KMS-11 (cell line): ENCODE data around the gene RBM28.

Experiments used
- H2AFZ ChIP-seq: fragments of 200-600 bp; sonication (generic); 2 replicates; pipeline ENCODE4 v1.6.1; 2016; ENCODE audit warnings: antibody characterized with exemption, mixed run types, low read depth
- H3K27ac ChIP-seq: fragments of 200-600 bp; sonication (generic); 2 replicates; pipeline ENCODE4 v1.6.1; 2016; ENCODE audit warnings: mild to moderate bottlenecking, mixed run types
- H3K27me3 ChIP-seq: fragments of 200-600 bp; sonication (generic); 2 replicates; pipeline ENCODE4 v1.6.1; 2017; ENCODE audit warnings: mild to moderate bottlenecking, low read depth, mixed run types, moderate library complexity; ENCODE audit not compliant: insufficient read depth
- H3K36me3 ChIP-seq: fragments of 200-600 bp; sonication (generic); 2 replicates; pipeline ENCODE4 v1.6.1; 2017; ENCODE audit warnings: mild to moderate bottlenecking, mixed run types; ENCODE audit not compliant: insufficient read depth
- H3K4me1 ChIP-seq: fragments of 200-600 bp; sonication (generic); 2 replicates; pipeline ENCODE4 v1.6.1; 2016; ENCODE audit warnings: mild to moderate bottlenecking, low read depth, mixed run types; ENCODE audit not compliant: poor library complexity, severe bottlenecking
- H3K4me2 ChIP-seq: fragments of 200-600 bp; sonication (generic); 2 replicates; pipeline ENCODE4 v1.7.0; 2016; ENCODE audit warnings: mild to moderate bottlenecking, mixed run types
- H3K4me3 ChIP-seq: fragments of 200-600 bp; sonication (generic); IDR thresholded peaks from 2 replicates; pipeline ENCODE4 v1.6.1; 2017; ENCODE audit warnings: low read depth, low read length, mixed read lengths; ENCODE audit not compliant: insufficient read depth
- H3K79me2 ChIP-seq: fragments of 200-600 bp; sonication (generic); 2 replicates; pipeline ENCODE4 v1.6.1; 2016; ENCODE audit warnings: low read depth, mixed run types; ENCODE audit not compliant: insufficient read depth
- H3K9ac ChIP-seq: fragments of 200-600 bp; sonication (generic); 2 replicates; pipeline ENCODE4 v1.6.1; 2016; ENCODE audit warnings: mild to moderate bottlenecking, mixed run types
- H4K20me1 ChIP-seq: fragments of 200-600 bp; sonication (generic); 2 replicates; pipeline ENCODE4 v1.6.1; 2016; ENCODE audit warnings: mild to moderate bottlenecking, mixed run types; ENCODE audit not compliant: insufficient read depth
- CTCF ChIP-seq: fragments of 200-600 bp; sonication (generic); conservative IDR thresholded peaks from 2 replicates; pipeline ENCODE4 v1.6.1; 2017; ENCODE audit warnings: low read depth, mild to moderate bottlenecking, antibody characterized with exemption, low read length, moderate library complexity, mixed read lengths

Gene RBM28

GRCh38 chr7:128390871-128391565 lies 47.3 kb upstream of the RBM28 start:
- Histone ChIP-seq H3K4me2 (no peak overlapping the region), H3K27me3 (no peaks in the 10 kb centered on the region; the same call in 1 of the 2 replicates), H2AFZ (no peak overlapping the region), H3K9ac (no peak overlapping the region), H4K20me1 (no peaks in the 10 kb centered on the region), H3K36me3 (no peaks in the 10 kb centered on the region), H3K79me2 (no peaks in the 10 kb centered on the region), H3K4me3 (no peak overlapping the region), H3K4me1 (no peaks in the 10 kb centered on the region), H3K27ac (no peak overlapping the region)
- no peak for TF ChIP-seq CTCF

GRCh38 chr7:128389618-128390329 lies 46.1 kb upstream of the RBM28 start:
- Histone ChIP-seq H3K9ac (no peak overlapping the region), H3K4me3 (no peak overlapping the region), H3K36me3 (no peaks in the 10 kb centered on the region), H3K4me2 (no peak overlapping the region), H3K4me1 (no peaks in the 10 kb centered on the region), H3K27ac (no peak overlapping the region), H4K20me1 (no peaks in the 10 kb centered on the region), H3K79me2 (no peaks in the 10 kb centered on the region), H3K27me3 (no peaks in the 10 kb centered on the region; the same call in 1 of the 2 replicates), H2AFZ (no peak overlapping the region)
- TF ChIP-seq CTCF = no peak

- Histone ChIP-seq H3K4me2 (no peak overlapping the region), H2AFZ (no peak overlapping the region), H4K20me1 (no peaks in the 10 kb centered on the region), H3K4me1 (no peaks in the 10 kb centered on the region), H3K27ac (no peak overlapping the region), H3K9ac (no peak overlapping the region), H3K27me3 (no peaks in the 10 kb centered on the region; the same call in 1 of the 2 replicates), H3K36me3 (no peaks in the 10 kb centered on the region), H3K4me3 (no peak overlapping the region), H3K79me2 (no peaks in the 10 kb centered on the region)
- TF ChIP-seq CTCF = no peak
Observed at GRCh38 chr7:128389085-128389617, 45.4 kb upstream of the RBM28 start.

GRCh38 chr7:128388145-128388485 lies 44.4 kb upstream of the RBM28 start:
- H3K36me3 ChIP-seq = no peaks in the 10 kb centered on the region
- no peak for TF ChIP-seq CTCF
- no peak overlapping the region for H3K4me2 ChIP-seq
- H3K27ac ChIP-seq = no peak overlapping the region
- no peak overlapping the region for H3K9ac ChIP-seq
- H3K4me3 ChIP-seq = no peak overlapping the region
- no peaks in the 10 kb centered on the region for H3K79me2 ChIP-seq
- no peak overlapping the region for H2AFZ ChIP-seq
- no peaks in the 10 kb centered on the region for H4K20me1 ChIP-seq
- H3K27me3 ChIP-seq = no peaks in the 10 kb centered on the region; the same call in 1 of the 2 replicates
- H3K4me1 ChIP-seq = no peaks in the 10 kb centered on the region
